BLaER1 treated with 17β-estradiol and CSF1 and Interleukin-3, amounts not matched to agents 10 nM and 100 nM (cell line): ENCODE measurements around the gene ERBB4.

Source experiments
- H3K27ac ChIP-seq, 11 experiments: shearing (Covaris generic); formaldehyde crosslinking; 2 replicates each; pipeline ENCODE4 v1.8.1; 2022
- H3K27me3 ChIP-seq, 11 experiments: shearing (Covaris generic); formaldehyde crosslinking; 2 replicates each; pipeline ENCODE4 v1.8.1; 2022
- H3K36me3 ChIP-seq, 11 experiments: shearing (Covaris generic); formaldehyde crosslinking; 2 replicates each; pipeline ENCODE4 v1.8.1; 2022
- H3K4me1 ChIP-seq, 10 experiments: shearing (Covaris generic); formaldehyde crosslinking; 2 replicates each; pipeline ENCODE4 v1.8.1; 2022
- H3K4me2 ChIP-seq, 11 experiments: shearing (Covaris generic); formaldehyde crosslinking; 2 replicates each; pipeline ENCODE4 v1.8.1; 2022
- H3K4me3 ChIP-seq, 10 experiments: shearing (Covaris generic); formaldehyde crosslinking; 2 replicates each; pipeline ENCODE4 v1.8.1; 2022
- H3K9ac ChIP-seq, 11 experiments: shearing (Covaris generic); formaldehyde crosslinking; 2 replicates each; pipeline ENCODE4 v1.8.1; 2022
- H3K9me3 ChIP-seq, 11 experiments: shearing (Covaris generic); formaldehyde crosslinking; replicated peaks in 1 of 11; 2 replicates each; pipeline ENCODE4 v1.8.1; 2022
- H4K20me1 ChIP-seq, 11 experiments: shearing (Covaris generic); formaldehyde crosslinking; 2 replicates each; pipeline ENCODE4 v1.8.1; 2022
- Cebpa-rat ChIP-seq, 11 experiments: shearing (Covaris generic); IDR thresholded peaks; 2 replicates each; pipeline ENCODE4 v1.8.1; 2022

Gene ERBB4

DNA sequence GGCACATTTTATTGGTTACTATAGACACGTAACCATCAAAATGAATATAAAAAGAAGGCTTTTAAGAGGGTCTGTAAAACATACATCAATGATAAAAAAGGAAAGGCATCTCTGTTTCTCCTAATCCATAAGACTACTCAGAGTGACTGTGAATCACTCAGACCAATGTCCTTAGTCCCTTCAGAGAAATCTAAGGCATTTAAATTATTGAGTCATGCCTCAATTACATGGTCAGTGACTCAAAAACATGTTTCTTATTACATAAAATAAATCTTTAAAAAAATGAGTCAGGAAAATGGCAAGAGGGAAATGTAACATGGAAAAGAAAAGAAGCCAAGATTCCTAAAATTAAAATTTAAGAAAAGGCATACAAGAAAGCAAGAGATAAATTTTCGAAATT, 146.6 kb downstream of the ERBB4 start:
- no peak overlapping the region for H3K4me2 ChIP-seq
- TF ChIP-seq Cebpa-rat (IDR thresholded peaks at IDR 0.05) = no peak
- H3K4me3 ChIP-seq = no peak overlapping the region
- no peaks in the 10 kb centered on the region for H3K27me3 ChIP-seq
- no peaks in the 10 kb centered on the region for H3K9me3 ChIP-seq
- no peaks in the 10 kb centered on the region for H3K36me3 ChIP-seq
- no peak overlapping the region for H3K27ac ChIP-seq
- H3K9ac ChIP-seq = no peak overlapping the region
- no peaks in the 10 kb centered on the region for H4K20me1 ChIP-seq
- H3K4me1 ChIP-seq = no peaks in the 10 kb centered on the region

DNA sequence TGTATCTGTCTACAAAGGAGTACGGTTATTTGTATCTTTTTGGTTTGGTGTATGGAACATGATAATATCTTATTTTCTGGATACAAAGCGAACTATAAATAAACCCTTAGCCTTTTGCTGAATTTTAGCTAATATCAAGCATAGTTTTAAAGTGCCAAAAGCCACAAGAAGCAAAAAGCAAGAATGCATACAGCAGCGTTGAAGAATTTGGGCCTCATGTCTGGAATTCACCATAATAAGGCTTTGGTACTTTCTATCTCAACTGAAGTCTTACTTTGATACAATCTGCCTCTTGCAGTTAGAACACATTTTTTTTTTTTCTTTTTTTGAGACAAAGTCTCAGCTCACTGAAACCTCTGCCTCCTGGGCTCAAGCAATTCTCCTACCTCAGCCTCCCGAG, 151.5 kb downstream of the ERBB4 start:
- Histone ChIP-seq H3K4me3 (no peak overlapping the region), H3K4me2 (no peak overlapping the region), H3K36me3 (no peaks in the 10 kb centered on the region), H4K20me1 (no peaks in the 10 kb centered on the region), H3K27ac (no peak overlapping the region), H3K9ac (no peak overlapping the region), H3K4me1 (no peaks in the 10 kb centered on the region), H3K27me3 (no peaks in the 10 kb centered on the region), H3K9me3 (no peaks in the 10 kb centered on the region)
- TF ChIP-seq Cebpa-rat (IDR thresholded peaks at IDR 0.05) = no peak

DNA sequence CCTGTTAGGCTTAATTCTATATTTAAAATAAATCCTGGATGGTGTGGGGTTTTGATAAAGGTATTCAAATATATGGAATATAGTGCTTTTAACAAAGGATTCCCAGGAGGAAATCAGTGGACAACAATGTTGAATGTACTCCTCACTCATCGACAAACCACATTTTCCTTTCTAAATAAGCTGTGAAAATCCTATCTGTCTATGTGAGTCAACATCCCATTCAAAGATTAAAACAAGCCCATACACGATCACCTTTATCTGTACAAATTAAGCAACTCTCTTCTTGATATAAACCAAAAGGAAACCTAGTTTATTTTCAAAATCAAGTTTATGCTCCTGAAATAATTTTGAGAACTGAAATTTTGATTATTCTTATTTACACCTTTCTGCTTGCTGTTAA, 153.4 kb downstream of the ERBB4 start:
- no peaks in the 10 kb centered on the region for H3K9me3 ChIP-seq
- H3K4me1 ChIP-seq = no peaks in the 10 kb centered on the region
- no peak overlapping the region for H3K4me2 ChIP-seq

DNA sequence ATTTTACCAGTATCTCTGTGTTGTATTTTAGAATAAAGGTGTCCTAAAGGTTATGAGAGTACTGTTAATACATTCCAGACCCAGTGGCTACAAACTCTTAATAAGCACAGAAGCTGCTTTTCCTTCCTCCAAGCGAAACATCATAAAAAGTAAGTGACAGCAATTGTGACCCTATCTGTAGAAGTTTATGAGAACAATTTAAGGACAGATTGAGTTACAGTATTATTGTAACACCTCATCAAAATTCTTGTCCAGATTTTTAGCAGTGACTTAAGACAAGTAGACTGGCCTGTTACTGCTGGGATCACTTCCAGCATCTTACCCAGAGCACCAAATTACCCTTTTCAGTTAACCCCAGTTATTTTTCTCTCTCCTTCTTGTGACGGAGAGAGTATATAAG, 154.6 kb downstream of the ERBB4 start:
- no peaks in the 10 kb centered on the region for H3K4me1 ChIP-seq
- H3K27me3 ChIP-seq = no peaks in the 10 kb centered on the region
- TF ChIP-seq Cebpa-rat (IDR thresholded peaks at IDR 0.05) = no peak
- H3K36me3 ChIP-seq = no peaks in the 10 kb centered on the region
- no peaks in the 10 kb centered on the region for H3K9me3 ChIP-seq
- H3K9ac ChIP-seq = no peak overlapping the region
- no peak overlapping the region for H3K27ac ChIP-seq
- no peaks in the 10 kb centered on the region for H4K20me1 ChIP-seq
- no peak overlapping the region for H3K4me3 ChIP-seq
- no peak overlapping the region for H3K4me2 ChIP-seq

More for the DNA sequence above, 153.4 kb downstream of the ERBB4 start:
- H4K20me1 ChIP-seq = no peaks in the 10 kb centered on the region
- no peaks in the 10 kb centered on the region for H3K27me3 ChIP-seq
- H3K36me3 ChIP-seq = no peaks in the 10 kb centered on the region
- H3K4me3 ChIP-seq = no peak overlapping the region
- no peak overlapping the region for H3K9ac ChIP-seq
- H3K27ac ChIP-seq = no peak overlapping the region
- no peak for TF ChIP-seq Cebpa-rat (IDR thresholded peaks at IDR 0.05)

DNA sequence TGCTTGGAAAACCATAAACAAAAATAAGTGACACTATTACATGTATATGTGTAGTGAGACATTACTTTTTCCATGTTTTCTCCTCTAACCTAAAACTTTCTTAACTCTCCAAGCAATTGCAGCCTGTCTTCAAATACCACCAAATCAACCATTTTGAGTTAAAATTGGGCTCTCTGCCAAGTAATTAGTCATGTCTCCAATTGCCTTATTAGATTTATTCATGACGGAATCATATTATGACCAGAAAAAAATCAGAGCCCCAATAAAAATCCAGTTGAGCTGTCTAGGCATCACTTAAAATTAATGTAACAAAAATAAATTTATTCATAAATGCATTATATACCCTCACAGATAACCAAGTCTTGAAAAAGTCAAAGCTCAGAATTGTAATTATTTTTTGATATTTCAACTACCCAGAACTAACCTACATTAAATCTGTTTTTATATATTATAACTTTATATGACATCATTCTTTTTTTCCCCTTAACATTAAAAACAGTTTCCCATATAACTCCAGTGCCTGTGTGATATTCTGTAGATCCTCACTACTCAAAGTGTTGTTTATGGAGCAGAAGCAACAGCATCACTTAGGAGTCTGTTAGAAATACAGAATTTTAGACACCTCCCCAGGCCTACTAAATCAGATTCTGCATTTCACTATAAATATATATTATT, 157.0 kb downstream of the ERBB4 start:
- H3K4me3 ChIP-seq = no peak overlapping the region
- H4K20me1 ChIP-seq = no peaks in the 10 kb centered on the region
- no peaks in the 10 kb centered on the region for H3K27me3 ChIP-seq

DNA sequence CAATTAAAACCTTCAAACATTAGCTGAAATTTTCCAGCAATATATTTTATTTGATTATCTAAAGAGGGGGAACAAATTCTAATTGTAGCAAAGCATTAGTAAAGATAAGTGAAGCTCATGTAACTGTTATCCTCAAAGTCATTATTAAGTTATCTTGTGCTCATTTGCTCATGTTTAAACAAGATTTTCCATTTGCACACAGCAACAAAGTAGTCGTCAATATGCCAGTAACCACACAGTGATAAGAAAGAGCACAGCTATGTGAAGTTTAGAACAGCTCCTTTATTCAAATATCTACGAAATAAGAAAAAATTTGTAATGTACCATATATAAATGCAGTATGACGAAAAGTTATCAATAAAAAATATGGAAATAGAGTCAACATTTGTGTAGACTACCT, 159.5 kb downstream of the ERBB4 start:
- Histone ChIP-seq H3K4me2 (no peak overlapping the region), H4K20me1 (no peaks in the 10 kb centered on the region), H3K36me3 (no peaks in the 10 kb centered on the region), H3K27me3 (no peaks in the 10 kb centered on the region), H3K4me1 (no peaks in the 10 kb centered on the region), H3K9me3 (no peaks in the 10 kb centered on the region), H3K27ac (no peak overlapping the region), H3K9ac (no peak overlapping the region), H3K4me3 (no peak overlapping the region)
- TF ChIP-seq Cebpa-rat (IDR thresholded peaks at IDR 0.05) = no peak

More for the DNA sequence above, 157.0 kb downstream of the ERBB4 start:
- Histone ChIP-seq H3K36me3 (no peaks in the 10 kb centered on the region), H3K9me3 (no peaks in the 10 kb centered on the region), H3K4me2 (no peak overlapping the region), H3K27ac (no peak overlapping the region), H3K9ac (no peak overlapping the region), H3K4me1 (no peaks in the 10 kb centered on the region)
- no peak for TF ChIP-seq Cebpa-rat (IDR thresholded peaks at IDR 0.05)

DNA sequence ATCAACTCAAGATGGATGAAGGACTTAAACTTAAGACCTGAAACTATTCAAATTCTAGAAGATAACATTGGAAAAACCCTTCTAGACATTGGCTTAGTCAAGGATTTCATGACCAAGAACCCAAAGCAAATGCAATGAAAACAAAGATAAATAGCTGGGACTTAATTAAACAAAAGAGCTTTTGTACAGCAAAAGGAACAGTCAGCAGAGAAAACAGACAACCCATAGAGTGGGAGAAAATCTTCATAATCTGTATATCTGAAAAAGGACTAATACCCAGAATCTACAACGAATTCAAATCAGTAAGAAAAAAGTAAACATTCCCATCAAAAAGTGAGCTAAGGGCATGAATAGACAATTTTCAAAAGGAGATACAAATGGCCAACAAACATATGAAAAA, 171.2 kb downstream of the ERBB4 start:
- Histone ChIP-seq H3K4me2 (no peak overlapping the region), H3K4me3 (no peak overlapping the region), H3K9me3 (no peaks in the 10 kb centered on the region), H3K36me3 (no peaks in the 10 kb centered on the region), H3K4me1 (no peaks in the 10 kb centered on the region), H3K9ac (no peak overlapping the region), H4K20me1 (no peaks in the 10 kb centered on the region), H3K27ac (no peak overlapping the region), H3K27me3 (no peaks in the 10 kb centered on the region)
- no peak for TF ChIP-seq Cebpa-rat (IDR thresholded peaks at IDR 0.05)

DNA sequence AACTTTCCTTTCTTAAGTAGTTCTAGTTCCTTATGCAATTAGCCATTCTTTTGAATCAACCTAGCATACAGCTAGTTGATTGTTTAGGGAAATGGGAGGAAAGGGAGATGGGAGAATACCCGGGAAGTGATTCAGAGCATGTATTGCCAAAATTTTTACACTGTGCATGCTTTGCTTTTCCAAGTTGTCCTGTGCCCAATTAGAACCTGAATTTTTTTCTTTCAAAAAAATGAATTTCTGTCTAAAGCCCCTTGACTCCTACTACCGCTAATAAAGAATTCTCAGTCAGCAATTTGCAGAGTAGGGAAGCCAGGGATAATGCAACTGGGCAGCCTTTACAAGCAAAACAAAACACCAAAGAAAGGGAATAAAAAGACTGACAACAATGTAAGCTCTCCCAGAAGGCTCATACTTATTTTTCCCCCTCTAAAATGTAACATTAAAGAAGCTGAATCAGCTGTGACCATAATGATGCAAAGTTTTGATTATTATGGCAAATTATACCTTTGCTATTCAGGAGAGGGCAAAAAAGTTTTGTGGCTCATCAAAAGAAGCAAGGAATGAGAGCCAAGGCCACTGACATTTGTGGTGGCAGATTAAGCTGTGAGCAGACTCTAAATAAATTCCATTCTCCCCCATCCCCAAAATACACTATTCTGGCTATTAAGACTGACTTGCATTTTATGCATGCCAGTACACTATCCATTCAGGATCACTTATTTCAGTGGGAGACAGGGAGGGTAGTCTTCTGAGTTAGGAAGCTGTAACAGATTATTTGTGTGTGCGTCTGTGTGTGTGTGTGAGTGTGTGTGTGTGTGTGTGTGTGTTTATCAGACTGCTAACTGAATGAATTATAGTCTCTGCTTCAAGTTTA, 174.3 kb downstream of the ERBB4 start:
- TF ChIP-seq Cebpa-rat (IDR thresholded peaks at IDR 0.05) = no peak
- no peak overlapping the region for H3K27ac ChIP-seq
- H4K20me1 ChIP-seq = no peaks in the 10 kb centered on the region
- H3K4me2 ChIP-seq = no peak overlapping the region
- no peaks in the 10 kb centered on the region for H3K36me3 ChIP-seq
- no peaks in the 10 kb centered on the region for H3K4me1 ChIP-seq
- no peaks in the 10 kb centered on the region for H3K27me3 ChIP-seq
- H3K4me3 ChIP-seq = no peak overlapping the region
- H3K9me3 ChIP-seq = no peaks in the 10 kb centered on the region
- no peak overlapping the region for H3K9ac ChIP-seq

DNA sequence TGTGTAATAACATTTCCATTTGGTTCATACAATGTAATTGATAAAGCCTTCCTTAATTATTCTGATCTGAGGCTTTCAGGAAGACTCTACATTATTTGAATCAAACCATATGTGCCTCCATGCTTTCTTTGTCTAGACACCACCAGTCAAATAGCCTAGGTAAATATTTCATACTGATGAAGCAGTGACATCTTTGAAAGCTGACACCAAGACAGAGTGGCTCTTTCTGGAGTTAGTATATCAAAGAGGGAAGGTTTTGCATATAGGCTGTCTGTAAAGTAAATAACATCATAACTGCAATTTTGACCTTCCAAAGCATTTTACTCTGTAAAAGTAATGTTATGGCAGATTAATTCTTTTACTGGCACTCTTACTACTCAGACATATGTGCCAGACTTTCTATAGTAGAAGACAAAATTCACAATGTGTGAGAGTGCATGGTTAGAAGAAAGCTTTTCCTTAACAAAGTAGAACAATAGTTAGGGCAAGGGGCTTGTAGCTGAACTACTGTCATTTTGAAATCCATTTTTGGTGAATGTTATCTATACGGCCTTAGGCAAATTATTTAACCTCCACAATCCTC, 177.3 kb downstream of the ERBB4 start:
- Histone ChIP-seq H3K9me3 (no peaks in the 10 kb centered on the region), H3K4me1 (no peaks in the 10 kb centered on the region), H3K9ac (no peak overlapping the region), H3K4me3 (no peak overlapping the region), H3K36me3 (no peaks in the 10 kb centered on the region), H3K4me2 (no peak overlapping the region), H3K27ac (no peak overlapping the region), H3K27me3 (no peaks in the 10 kb centered on the region), H4K20me1 (no peaks in the 10 kb centered on the region)
- TF ChIP-seq Cebpa-rat (IDR thresholded peaks at IDR 0.05) = no peak

DNA sequence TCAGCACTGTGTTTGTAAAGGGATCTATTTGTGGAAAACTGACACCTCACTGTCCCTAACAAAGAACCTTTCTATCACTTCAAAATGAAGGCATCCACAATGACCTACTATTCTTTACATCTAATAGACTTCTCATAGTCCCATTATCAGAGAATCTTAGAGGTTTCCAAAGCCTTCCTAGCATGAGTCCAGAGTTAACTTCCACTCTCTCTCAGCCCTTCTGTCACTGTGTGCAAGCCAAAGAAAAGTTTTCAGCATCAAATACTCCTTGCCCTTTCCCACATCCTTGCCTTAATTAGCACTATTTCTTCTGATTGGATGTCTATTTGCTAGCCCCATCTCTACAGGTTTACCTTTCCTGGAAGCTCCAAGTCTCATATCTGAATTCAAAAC, 178.5 kb downstream of the ERBB4 start:
- TF ChIP-seq Cebpa-rat (IDR thresholded peaks at IDR 0.05) = no peak
- H3K9ac ChIP-seq = no peak overlapping the region
- no peaks in the 10 kb centered on the region for H3K4me1 ChIP-seq
- H3K27ac ChIP-seq = no peak overlapping the region
- H3K36me3 ChIP-seq = no peaks in the 10 kb centered on the region
- no peaks in the 10 kb centered on the region for H3K9me3 ChIP-seq
- no peak overlapping the region for H3K4me2 ChIP-seq
- no peaks in the 10 kb centered on the region for H3K27me3 ChIP-seq
- H3K4me3 ChIP-seq = no peak overlapping the region
- no peaks in the 10 kb centered on the region for H4K20me1 ChIP-seq
